Heart right ventricle (tissue), 16 donors: Measurements from ENCODE around the gene SLC25A5. TPM values are rescaled to one million over a fixed set of nuclear protein-coding genes. Genes with fewer than 3 reads are reported as not detected.
"Not testable (repeated sequence)": the region's sequence is repeated elsewhere in the genome, so short reads cannot be mapped to it uniquely, and the experiment has no call there.

ENCODE experiments used
- ATAC-seq, 8 donors: fragments of 200-7000 bp; cut with Tn5 transposase; one replicate each; pipeline ENCODE4 v1.9.1; 2020; ENCODE audit warnings: mild to moderate bottlenecking in 8 of 8, moderate library complexity in 8 of 8, moderate number of reproducible peaks in 1 of 8
- DNase-seq, 2 donors: peaks; one replicate each; pipeline ENCODE4 v3.0.0-alpha.2; 2020
- H3K27ac ChIP-seq, 10 donors: fragments of 200-600 bp; sonication (generic) in 2 of 10; one replicate each; pipeline versions ENCODE4 v1.5.0 to v1.8.0; 2020 to 2022; ENCODE audit warnings: mild to moderate bottlenecking in 3 of 10
- H3K27me3 ChIP-seq, 7 donors: fragments of 200-600 bp; one replicate each; pipeline ENCODE4 v1.8.0; 2021 to 2022; ENCODE audit warnings: mild to moderate bottlenecking in 2 of 7
- H3K36me3 ChIP-seq, 9 donors: fragments of 200-600 bp; sonication (generic) in 1 of 9; one replicate each; pipeline versions ENCODE4 v1.5.0 to v1.8.0; 2020 to 2022; ENCODE audit warnings: mild to moderate bottlenecking in 2 of 9
- H3K4me1 ChIP-seq, 9 donors: fragments of 200-600 bp; sonication (generic) in 1 of 9; one replicate each; pipeline versions ENCODE4 v1.5.0 to v1.8.0; 2020 to 2022; ENCODE audit warnings: mild to moderate bottlenecking in 4 of 9
- H3K4me3 ChIP-seq, 10 donors: fragments of 200-600 bp; sonication (generic) in 2 of 10; one replicate each; pipeline versions ENCODE4 v1.5.0 to v1.8.0; 2020 to 2022; ENCODE audit warnings: mild to moderate bottlenecking in 7 of 10, moderate library complexity in 2 of 10
- H3K9me3 ChIP-seq, 11 donors: fragments of 200-600 bp in 10 of 11; sonication (generic) in 2 of 11; one replicate each; pipeline versions ENCODE4 v1.5.0 to v1.8.0; 2013 to 2022; ENCODE audit warnings: mild to moderate bottlenecking in 2 of 11, control low read depth in 1 of 11, moderate library complexity in 1 of 11
- CTCF ChIP-seq, 9 donors: fragments of 200-600 bp; sonication (generic) in 2 of 9; IDR thresholded peaks; one replicate each; pipeline versions ENCODE4 v1.5.0 to v1.8.0; 2021 to 2022; ENCODE audit warnings: antibody characterized with exemption in 9 of 9, mild to moderate bottlenecking in 5 of 9, moderate library complexity in 1 of 9
- WGBS, 2 donors: extraction: QIAGEN DNeasy Blood & Tissue Kit; methylation state at CpG; one replicate each; pipeline ENCODE4 v1.1.7; 2013; ENCODE audit warnings: inconsistent platforms in 1 of 2; 5-methylcytosine and 5-hydroxymethylcytosine counted together
- intact Hi-C, 10 donors: fragments of 100-400 bp; cut with DNase I; formaldehyde crosslinking; loops; one replicate each; pipeline versions ENCODE4 v1.11.1 to v1.14.2; 2022
- polyA plus RNA-seq, 2 donors: library from polyadenylated mRNA; stranded (reverse); fragments of 200-250 nt; gene quantifications; one replicate each; pipeline ENCODE4 v1.2.3, GENCODE V29; 2013
- total RNA-seq, 10 donors: library from RNA; stranded (reverse); fragmentation: NEBNext Ultra II Directional in 3 of 10; extraction: Animal tissue kit (Norgen Biotek cat#: 25700) in 3 of 10; gene quantifications; one replicate each; pipeline versions ENCODE4 v1.2.1 to v1.2.4, GENCODE V29; 2021 to 2023
- donor health status: Arrhythmogenic right ventricular cardiomyopathy.
- donor health status: ischemic (EF 13 %, LVEDD 7.1; RV severe dilation, severe dysfunction).
- donor health status: healthy with polysubstance abuse.
- donor health status: DM: no; HTN: yes; CAD: no.
- donor health status: DM: no; HTN: no; CAD: no.
- donor health status: ischemic (EF 25% LVEDD 6.9; RV normal size, moderate dysfunction).
- donor health status: ischemic (EF 25% LVEDD 5.7; RV mildly dilated, moderate dysfunction).
- donor health status: healthy.
- donor health status: DM: yes; HTN: yes; CAD: no.
- donor health status: Ischemic cardiomyopathy.
- donor health status: ischemic (EF 35%, LVEDD 5.7; RV mildly dilated, moderate dysfunction).
- donor health status: nonischemic (EF 11% LVEDD 7.7; RV severe dilation, severe dysfunction).
- donor health status: DM: yes; HTN: yes; CAD: no.
- donor health status: PGD.
- donor health status: ischemic (EF 29% LVEDD 5.4; RV normal size, mild dysfunction).
- donor health status: nonischemic (EF 23%, LVEDD 6.1; RV moderate dilation, normal function).

SLC25A5 gene
- total and polyA plus RNA-seq, 12 donors, result 43.3 to 482 (median 184) TPM

DNA sequence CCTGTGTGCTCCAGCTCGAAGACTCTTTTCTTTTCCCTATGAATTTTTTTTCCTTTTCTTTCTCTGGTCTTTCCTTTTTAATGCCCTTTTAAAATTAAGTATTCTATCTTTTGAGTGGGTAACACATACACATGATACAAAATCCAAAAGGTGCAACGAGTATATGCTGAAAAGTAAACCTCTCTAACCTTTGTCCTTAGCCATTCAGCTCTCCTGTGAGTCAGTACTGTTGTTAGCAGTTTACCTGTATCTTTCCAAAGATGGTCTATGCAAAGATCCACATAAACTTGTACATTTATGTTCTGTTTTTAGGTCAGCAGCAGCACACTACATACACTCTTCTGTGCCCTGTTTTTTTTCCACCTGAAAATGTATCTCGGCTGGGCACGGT, 40.5 kb upstream of the SLC25A5 start:
- ATAC-seq, result no peak
- intact Hi-C loops, result no loop called here

DNA sequence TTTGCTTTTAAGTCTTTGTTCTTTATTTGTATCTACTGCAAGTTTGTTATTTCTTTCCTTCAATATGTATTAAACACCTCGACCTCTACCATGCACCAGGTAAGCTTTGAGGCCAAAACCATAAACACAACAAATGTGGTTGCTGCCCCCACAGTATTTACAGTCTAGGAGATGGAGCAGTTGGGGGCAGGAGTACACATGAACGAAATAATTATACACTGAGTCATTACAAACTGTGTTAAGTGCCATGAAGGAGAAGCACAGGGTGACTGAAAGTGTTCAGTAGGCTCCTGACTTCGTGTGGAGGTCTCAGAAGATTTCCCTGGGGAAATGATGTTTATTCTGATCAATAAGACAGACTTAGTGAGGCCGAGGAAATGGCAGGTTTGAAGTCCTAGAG, 38.8 kb upstream of the SLC25A5 start:
- H3K36me3 ChIP-seq, result no peaks in the 10 kb centered on the region
- H3K9me3 ChIP-seq, result no peaks in the 10 kb centered on the region
- peaks cover 0 to 11% (median 0%) of the 10 kb centered on the region in 9 donors for H3K4me1 ChIP-seq
- H3K27ac ChIP-seq, result no peak overlapping the region
- DNase-seq (no peak), ATAC-seq (no peak)
- no peak for TF ChIP-seq CTCF (IDR thresholded peaks at IDR 0.05)
- H3K4me3 ChIP-seq, result no peak overlapping the region
- H3K27me3 ChIP-seq, result no peaks in the 10 kb centered on the region
- 59 to 92% methylated on average over 3 to 4 of the region's 4 CpGs for WGBS, 2 donors
- intact Hi-C loops, result no loop called here

More for the DNA sequence above, 40.5 kb upstream of the SLC25A5 start:
- Histone ChIP-seq H3K4me1 (peaks cover 0 to 11% (median 0%) of the 10 kb centered on the region in 9 donors), H3K9me3 (no peaks in the 10 kb centered on the region), H3K4me3 (no peak overlapping the region), H3K27me3 (no peaks in the 10 kb centered on the region), H3K36me3 (peaks cover 0 to 4% (median 0%) of the 10 kb centered on the region in 9 donors), H3K27ac (peak overlapping the region in 1 of 10 donors; percentile 52)
- DNase-seq, result no peak
- TF ChIP-seq CTCF (IDR thresholded peaks at IDR 0.05), result no peak
- 66 to 89% methylated on average over 4 of the region's 4 CpGs for WGBS, 2 donors

- ATAC-seq, H3K27me3 ChIP-seq, H3K9me3 ChIP-seq, H3K36me3 ChIP-seq, intact Hi-C loops, DNase-seq, H3K4me3 ChIP-seq, H3K4me1 ChIP-seq, H3K27ac ChIP-seq: not testable (repeated sequence)
- 97 to 99% methylated on average over 8 to 9 of the region's 17 CpGs for WGBS, 2 donors
Observed at GRCh38 chrX:119441295-119441694, 26.9 kb upstream of the SLC25A5 start.

- no peak overlapping the region for H3K4me3 ChIP-seq
- H3K27me3 ChIP-seq, result no peaks in the 10 kb centered on the region
- 78 to 86% methylated on average over 2 of the region's 2 CpGs for WGBS, 2 donors
- no peaks in the 10 kb centered on the region for H3K4me1 ChIP-seq
- H3K36me3 ChIP-seq, result no peaks in the 10 kb centered on the region
- intact Hi-C loops, result no loop called here
- ATAC-seq (no peak), DNase-seq (no peak)
- H3K27ac ChIP-seq, result no peak overlapping the region
- no peak for TF ChIP-seq CTCF (IDR thresholded peaks at IDR 0.05)
- H3K9me3 ChIP-seq, result no peaks in the 10 kb centered on the region
Observed at GRCh38 chrX:119442286-119442685, 26.0 kb upstream of the SLC25A5 start.

DNA sequence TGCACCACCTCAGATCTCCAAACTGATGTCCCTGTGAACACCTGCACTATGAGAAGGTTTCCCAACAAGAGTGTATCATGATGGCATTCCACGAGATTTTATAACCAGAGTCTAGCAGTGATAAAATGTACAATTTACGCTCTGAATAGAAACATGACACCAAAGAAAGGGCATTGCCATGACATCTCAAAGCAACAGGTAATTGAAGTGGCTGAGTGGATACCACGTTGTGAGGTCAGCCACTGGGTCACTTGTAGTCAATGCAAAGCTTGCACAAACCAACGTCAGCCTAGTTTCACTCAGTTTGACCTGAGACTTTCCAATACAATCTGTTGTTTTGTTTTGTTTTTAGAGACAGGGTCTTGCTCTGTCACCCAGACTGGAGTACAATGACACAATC, 15.0 kb upstream of the SLC25A5 start:
- Histone ChIP-seq H3K9me3 (no peaks in the 10 kb centered on the region), H3K4me1 (no peaks in the 10 kb centered on the region), H3K4me3 (no peak overlapping the region), H3K27me3 (peaks cover 0 to 8% (median 0%) of the 10 kb centered on the region in 7 donors), H3K36me3 (peaks cover 0 to 13% (median 0%) of the 10 kb centered on the region in 9 donors), H3K27ac (no peak overlapping the region)
- ATAC-seq (no peak), DNase-seq (no peak)
- no peak for TF ChIP-seq CTCF (IDR thresholded peaks at IDR 0.05)
- 85 to 95% methylated on average over 4 of the region's 4 CpGs for WGBS, 2 donors
- intact Hi-C loops, result no loop called here
